Astrocyte of the cerebellum (primary cell): ENCODE results near the gene EP400.

ENCODE experiments used
- DNase-seq: peaks from one replicate; pipeline ENCODE4 v3.0.0-alpha.2; 2011; ENCODE audit warnings: low read depth
- H3K4me3 ChIP-seq: 2 replicates; pipeline ENCODE4 v1.5.1; 2011; ENCODE audit warnings: mild to moderate bottlenecking, low read depth, low read length, moderate library complexity
- in situ Hi-C: cut with HindIII; loops from 2 replicates; pipeline ENCODE4 v1.10.0; 2017; ENCODE audit warnings: low sequenced_read_pairs
- TF ChIP-seq, protein P1 (sequence below): IDR thresholded peaks from 2 replicates; pipeline ENCODE4 v1.5.1; 2012; ENCODE audit warnings: low read length, low read depth, moderate library complexity, mild to moderate bottlenecking; ENCODE audit errors: missing control alignments

EP400 gene

GRCh38 chr12:132103542-132104308 is 154.0 kb downstream of the EP400 start:
- DNase-seq: no peak
- TF ChIP-seq, protein P1, sequence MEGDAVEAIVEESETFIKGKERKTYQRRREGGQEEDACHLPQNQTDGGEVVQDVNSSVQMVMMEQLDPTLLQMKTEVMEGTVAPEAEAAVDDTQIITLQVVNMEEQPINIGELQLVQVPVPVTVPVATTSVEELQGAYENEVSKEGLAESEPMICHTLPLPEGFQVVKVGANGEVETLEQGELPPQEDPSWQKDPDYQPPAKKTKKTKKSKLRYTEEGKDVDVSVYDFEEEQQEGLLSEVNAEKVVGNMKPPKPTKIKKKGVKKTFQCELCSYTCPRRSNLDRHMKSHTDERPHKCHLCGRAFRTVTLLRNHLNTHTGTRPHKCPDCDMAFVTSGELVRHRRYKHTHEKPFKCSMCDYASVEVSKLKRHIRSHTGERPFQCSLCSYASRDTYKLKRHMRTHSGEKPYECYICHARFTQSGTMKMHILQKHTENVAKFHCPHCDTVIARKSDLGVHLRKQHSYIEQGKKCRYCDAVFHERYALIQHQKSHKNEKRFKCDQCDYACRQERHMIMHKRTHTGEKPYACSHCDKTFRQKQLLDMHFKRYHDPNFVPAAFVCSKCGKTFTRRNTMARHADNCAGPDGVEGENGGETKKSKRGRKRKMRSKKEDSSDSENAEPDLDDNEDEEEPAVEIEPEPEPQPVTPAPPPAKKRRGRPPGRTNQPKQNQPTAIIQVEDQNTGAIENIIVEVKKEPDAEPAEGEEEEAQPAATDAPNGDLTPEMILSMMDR: no peak
- H3K4me3 ChIP-seq: no peak overlapping the region
- in situ Hi-C loops: no loop called here

GRCh38 chr12:132105467-132105866 is 155.7 kb downstream of the EP400 start:
- TF ChIP-seq, protein P1: no peak

GRCh38 chr12:132106921-132107320 is 157.2 kb downstream of the EP400 start:
- in situ Hi-C loops: no loop called here
- no peak for DNase-seq
- no peak overlapping the region for H3K4me3 ChIP-seq
- TF ChIP-seq, protein P1: no peak

More at GRCh38 chr12:132105467-132105866, 155.7 kb downstream of the EP400 start:
- H3K4me3 ChIP-seq: no peak overlapping the region
- no peak for DNase-seq
- in situ Hi-C loops: no loop called here

DNA sequence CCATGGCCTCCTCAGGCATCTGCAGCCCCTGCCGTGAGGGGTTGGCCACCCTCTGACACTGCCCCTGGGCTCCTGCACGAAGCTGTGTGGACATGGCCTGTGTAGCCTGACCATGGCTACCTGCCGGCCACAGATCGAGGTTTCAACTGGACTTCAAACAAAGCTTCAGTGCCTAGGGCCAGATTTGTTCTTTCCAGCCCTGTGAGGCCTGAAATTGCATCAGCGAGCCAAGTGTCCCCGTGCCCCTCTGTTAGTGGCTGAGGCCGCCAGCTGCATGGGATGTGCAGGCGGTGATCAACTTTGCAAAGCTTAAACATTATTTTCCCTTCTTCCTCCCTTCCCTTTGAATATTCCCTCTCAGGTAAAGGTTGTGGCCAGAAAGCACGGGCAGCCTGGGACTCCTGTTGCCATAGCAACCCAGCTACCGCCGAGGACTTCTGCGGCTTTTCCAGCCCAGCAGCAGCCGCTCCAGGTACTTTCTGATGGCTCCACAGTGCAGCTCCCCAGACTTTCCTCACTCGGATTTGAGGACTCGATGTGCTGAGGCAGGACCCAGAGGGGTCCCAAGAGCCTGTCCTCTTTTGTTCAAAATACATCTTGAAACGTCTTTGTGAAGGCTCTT is 158.6 kb downstream of the EP400 start:
- TF ChIP-seq, protein P1: no peak
- DNase-seq: no peak
- in situ Hi-C loops: no loop called here
- no peak overlapping the region for H3K4me3 ChIP-seq

- no peak for DNase-seq
- TF ChIP-seq, protein P1: no peak
- in situ Hi-C loops: no loop called here
- H3K4me3 ChIP-seq: no peak overlapping the region
Measured at GRCh38 chr12:132109741-132110140, 160.0 kb downstream of the EP400 start.

DNA sequence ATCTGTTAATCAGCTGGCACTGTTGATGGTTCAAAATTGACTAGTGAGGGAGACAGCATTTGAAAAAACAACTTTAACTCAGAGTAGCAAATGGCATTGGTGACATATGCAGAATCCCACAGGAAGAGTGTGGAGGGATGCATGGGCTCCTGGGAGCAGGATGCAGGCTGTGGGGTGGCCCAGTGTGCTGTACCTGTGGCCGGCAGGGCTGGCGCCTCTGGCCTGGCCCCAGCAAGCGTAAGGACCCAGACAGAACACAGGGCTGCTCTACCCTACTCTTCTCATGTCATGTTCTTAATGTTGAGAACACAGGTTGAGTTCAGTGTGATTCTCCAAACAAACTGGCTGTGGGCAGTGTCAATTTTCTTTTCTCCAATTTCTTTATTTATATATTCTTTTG is 160.9 kb downstream of the EP400 start:
- DNase-seq: no peak
- TF ChIP-seq, protein P1: no peak
- in situ Hi-C loops: no loop called here

More for the DNA sequence above, 160.9 kb downstream of the EP400 start:
- H3K4me3 ChIP-seq: no peak overlapping the region
